ENCODE data around the gene RGMA. TPM values are rescaled to one million over a fixed set of nuclear protein-coding genes. Genes with fewer than 3 reads are reported as not detected.
"Not testable (repeated sequence)": the region's sequence is repeated elsewhere in the genome, so short reads cannot be mapped to it uniquely, and the experiment has no call there.

Gene RGMA
- polyA plus RNA-seq, 1 experiment, result 0.17 TPM

DNA sequence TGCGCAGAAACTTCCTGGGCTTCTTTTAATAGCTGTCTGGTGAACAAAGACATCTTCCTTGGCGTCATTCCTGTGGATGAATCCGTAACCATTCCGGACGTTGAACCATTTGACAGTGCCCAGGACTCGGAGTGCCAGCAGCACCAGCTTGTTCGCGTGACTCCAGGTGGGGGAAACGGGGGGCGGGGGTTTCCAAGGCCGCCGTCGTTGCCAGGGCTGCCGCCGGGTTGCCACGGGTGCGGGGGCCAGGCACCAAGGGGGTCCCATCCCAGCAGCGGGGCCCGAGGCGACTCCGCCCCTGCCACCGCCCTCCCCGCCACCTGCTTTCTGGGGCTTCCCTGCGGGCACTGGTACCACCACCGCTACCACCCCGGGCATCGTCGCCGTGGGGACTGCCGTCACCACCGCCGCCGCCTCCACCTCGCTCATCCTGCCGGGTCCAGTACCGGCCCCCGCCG lies 22.8 kb downstream of the RGMA start:
- peaks cover 19% of the 10 kb centered on the region for H3K27me3 ChIP-seq (ENCODE audit: control insufficient read depth, insufficient read depth, low read length)
- CTCF ChIA-PET, result interaction anchor here (1.5 kb wide), 1 partner anchor 36 kb away, joined by 5 read pairs; no protein-coding TSS in a partner anchor
- no peak overlapping the region for H3K27ac ChIP-seq (ENCODE audit: low read depth, low read length)
- TF ChIP-seq, protein P1, sequence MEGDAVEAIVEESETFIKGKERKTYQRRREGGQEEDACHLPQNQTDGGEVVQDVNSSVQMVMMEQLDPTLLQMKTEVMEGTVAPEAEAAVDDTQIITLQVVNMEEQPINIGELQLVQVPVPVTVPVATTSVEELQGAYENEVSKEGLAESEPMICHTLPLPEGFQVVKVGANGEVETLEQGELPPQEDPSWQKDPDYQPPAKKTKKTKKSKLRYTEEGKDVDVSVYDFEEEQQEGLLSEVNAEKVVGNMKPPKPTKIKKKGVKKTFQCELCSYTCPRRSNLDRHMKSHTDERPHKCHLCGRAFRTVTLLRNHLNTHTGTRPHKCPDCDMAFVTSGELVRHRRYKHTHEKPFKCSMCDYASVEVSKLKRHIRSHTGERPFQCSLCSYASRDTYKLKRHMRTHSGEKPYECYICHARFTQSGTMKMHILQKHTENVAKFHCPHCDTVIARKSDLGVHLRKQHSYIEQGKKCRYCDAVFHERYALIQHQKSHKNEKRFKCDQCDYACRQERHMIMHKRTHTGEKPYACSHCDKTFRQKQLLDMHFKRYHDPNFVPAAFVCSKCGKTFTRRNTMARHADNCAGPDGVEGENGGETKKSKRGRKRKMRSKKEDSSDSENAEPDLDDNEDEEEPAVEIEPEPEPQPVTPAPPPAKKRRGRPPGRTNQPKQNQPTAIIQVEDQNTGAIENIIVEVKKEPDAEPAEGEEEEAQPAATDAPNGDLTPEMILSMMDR (IDR thresholded peaks at IDR 0.05; ENCODE audit: low read depth, low read length), result no peak
- no peaks in the 10 kb centered on the region for H3K9me3 ChIP-seq (ENCODE audit: control insufficient read depth, insufficient read depth, low read length)
- no peak for DNase-seq (ENCODE audit: low read depth, low spot score)
- H3K4me3 ChIP-seq (ENCODE audit: low read depth, low read length), result no peak overlapping the region
- POLR2A ChIA-PET, result no interaction called here

DNA sequence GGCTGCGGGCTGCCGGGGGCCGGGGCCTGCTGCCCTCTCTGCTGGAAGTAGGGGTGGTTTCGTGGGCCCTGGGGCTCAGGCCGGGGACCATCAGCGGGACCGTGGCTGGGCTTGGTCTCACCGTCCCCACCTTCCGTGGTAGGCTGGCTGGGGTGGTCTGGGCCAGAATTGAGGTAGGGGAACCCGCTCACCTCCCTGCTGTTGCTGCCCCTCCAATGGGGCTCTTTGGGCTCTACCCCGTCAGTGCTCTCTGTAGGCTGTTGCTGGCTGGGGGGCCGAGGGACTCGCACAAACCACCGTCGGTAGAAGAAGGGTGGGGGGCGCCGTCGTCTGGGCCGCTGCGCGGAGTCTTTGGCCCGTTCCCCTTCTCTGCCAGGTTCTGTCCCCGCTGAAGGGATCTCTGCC lies 23.4 kb downstream of the RGMA start:
- Histone ChIP-seq H3K9me3 (ENCODE audit: control insufficient read depth, insufficient read depth, low read length) (no peaks in the 10 kb centered on the region), H3K27me3 (ENCODE audit: control insufficient read depth, insufficient read depth, low read length) (peaks cover 13% of the 10 kb centered on the region), H3K27ac (ENCODE audit: low read depth, low read length) (no peak overlapping the region), H3K4me3 (ENCODE audit: low read depth, low read length) (no peak overlapping the region)
- ChIA-PET POLR2A (no interaction called here), CTCF (no interaction called here)
- TF ChIP-seq, protein P1 (IDR thresholded peaks at IDR 0.05; ENCODE audit: low read depth, low read length), result no peak
- no peak for DNase-seq (ENCODE audit: low read depth, low spot score)

GRCh38 chr15:93063796-93064690 lies 25.0 kb downstream of the RGMA start:
- Histone ChIP-seq H3K4me3 (ENCODE audit: low read depth, low read length) (no peak overlapping the region), H3K27ac (ENCODE audit: low read depth, low read length) (no peak overlapping the region), H3K9me3 (ENCODE audit: control insufficient read depth, insufficient read depth, low read length) (no peaks in the 10 kb centered on the region), H3K27me3 (ENCODE audit: control insufficient read depth, insufficient read depth, low read length) (peaks cover 11% of the 10 kb centered on the region)
- DNase-seq (ENCODE audit: low read depth, low spot score), result no peak
- TF ChIP-seq, protein P1 (IDR thresholded peaks at IDR 0.05; ENCODE audit: low read depth, low read length), result no peak
- ChIA-PET POLR2A (interaction anchor here (0.7 kb wide), 1 partner anchor 35 kb away, joined by 4 read pairs; no protein-coding TSS in a partner anchor), CTCF (interaction anchor here (0.9 kb wide), 1 partner anchor 24 kb away, joined by 10 read pairs; no protein-coding TSS in a partner anchor)

GRCh38 chr15:93063262-93063671 lies 25.7 kb downstream of the RGMA start:
- Histone ChIP-seq H3K27ac (ENCODE audit: low read depth, low read length) (no peak overlapping the region), H3K9me3 (ENCODE audit: control insufficient read depth, insufficient read depth, low read length) (no peaks in the 10 kb centered on the region), H3K27me3 (ENCODE audit: control insufficient read depth, insufficient read depth, low read length) (peaks cover 5% of the 10 kb centered on the region), H3K4me3 (ENCODE audit: low read depth, low read length) (no peak overlapping the region)
- DNase-seq (ENCODE audit: low read depth, low spot score), result no peak
- ChIA-PET POLR2A (interaction anchor here (0.7 kb wide), 1 partner anchor 34 kb away, joined by 4 read pairs; no protein-coding TSS in a partner anchor), CTCF (interaction anchor here (0.9 kb wide), 1 partner anchor 25 kb away, joined by 10 read pairs; no protein-coding TSS in a partner anchor)
- TF ChIP-seq, protein P1 (IDR thresholded peaks at IDR 0.05; ENCODE audit: low read depth, low read length), result no peak

DNA sequence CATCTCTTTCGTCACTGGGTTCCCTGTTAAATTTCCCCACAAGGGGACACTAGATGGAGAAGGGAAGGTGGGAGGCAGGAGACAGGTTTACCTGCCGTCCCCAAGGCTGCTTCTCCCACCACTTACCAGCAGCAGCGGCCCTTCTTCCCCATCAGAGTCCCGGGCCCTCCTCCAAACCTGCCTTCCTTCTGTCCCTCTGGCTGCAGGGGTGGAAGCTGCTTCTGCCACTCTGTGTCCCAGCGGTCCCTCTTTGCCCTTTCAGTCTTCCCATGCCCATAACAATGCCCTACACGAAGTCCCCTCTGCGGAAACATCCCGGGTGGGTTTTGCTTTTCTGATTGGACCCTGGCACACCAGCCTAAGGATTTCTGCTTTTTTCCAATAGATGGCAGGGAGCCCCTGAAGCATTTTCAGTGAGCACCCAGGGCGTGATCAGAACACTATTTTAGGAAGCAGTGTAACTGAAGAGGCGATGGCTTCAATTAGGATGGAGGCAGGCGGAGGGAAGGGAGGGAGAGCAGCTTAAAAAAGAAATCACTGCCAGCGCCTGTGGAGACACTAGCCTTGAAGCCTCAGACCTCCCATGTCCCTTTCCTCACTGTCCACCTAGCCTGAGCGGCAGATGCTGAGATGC lies 26.3 kb downstream of the RGMA start:
- H3K9me3 ChIP-seq (ENCODE audit: control insufficient read depth, insufficient read depth, low read length); H3K27ac ChIP-seq (ENCODE audit: low read depth, low read length); CTCF ChIA-PET; H3K4me3 ChIP-seq (ENCODE audit: low read depth, low read length); POLR2A ChIA-PET; H3K27me3 ChIP-seq (ENCODE audit: control insufficient read depth, insufficient read depth, low read length); DNase-seq (ENCODE audit: low read depth, low spot score): not testable (repeated sequence)

Measured in AG04450 (cell line).